Muscle of back (tissue), 11 donors: ENCODE results near the gene CDH23. TPM values are rescaled to one million over a fixed set of nuclear protein-coding genes. Genes with fewer than 3 reads are reported as not detected.
A peak's percentile ranks its signal among the peaks of the same experiment; 100 is the strongest.

Experiments
- DNase-seq, 3 donors: peaks; one replicate each; pipeline versions ENCODE4 v3.0.0 to v3.0.0-alpha.2; 2013
- polyA plus RNA-seq, 10 donors: library from polyadenylated mRNA; unstranded; fragments of 120-200 nt; gene quantifications; one replicate each; pipeline ENCODE4 v1.2.1, GENCODE V29; 2013; ENCODE audit not compliant: insufficient read length in 10 of 10

The CDH23 gene
- polyA plus RNA-seq, 10 donors, result 3.1 to 5.7 (median 4.1) TPM

- DNase-seq, result no peak
These were observed 69.0 kb downstream of the CDH23 start for GRCh38 chr10:71465551-71466252.

- DNase-seq, result no peak
These were observed 69.6 kb downstream of the CDH23 start for GRCh38 chr10:71466330-71466729.

GRCh38 chr10:71467161-71467560 is 70.4 kb downstream of the CDH23 start:
- no peak for DNase-seq

- DNase-seq, result no peak
These were observed 71.0 kb downstream of the CDH23 start for GRCh38 chr10:71467569-71468362.

GRCh38 chr10:71468363-71469094 is 71.8 kb downstream of the CDH23 start:
- DNase-seq, result no peak

GRCh38 chr10:71471006-71471405 is 74.3 kb downstream of the CDH23 start:
- DNase-seq, result no peak

GRCh38 chr10:71471957-71472365 is 75.2 kb downstream of the CDH23 start:
- peak in 1 of 3 donors; percentile 24 for DNase-seq

- no peak for DNase-seq
These were observed 75.7 kb downstream of the CDH23 start for GRCh38 chr10:71472466-71472865.

- no peak for DNase-seq
These were observed 76.2 kb downstream of the CDH23 start for GRCh38 chr10:71472912-71473311.

- DNase-seq, result no peak
These were observed 77.2 kb downstream of the CDH23 start for GRCh38 chr10:71473671-71474599.

- DNase-seq, result no peak
These were observed 78.1 kb downstream of the CDH23 start for GRCh38 chr10:71474702-71475242.

GRCh38 chr10:71475243-71475871 is 78.6 kb downstream of the CDH23 start:
- peak in 1 of 3 donors; percentile 40 for DNase-seq

- peak; percentile 71 to 95 (median 90) for DNase-seq
These were observed 79.7 kb downstream of the CDH23 start for GRCh38 chr10:71476228-71477011.

GRCh38 chr10:71478173-71478572 is 81.5 kb downstream of the CDH23 start:
- DNase-seq, result no peak

- DNase-seq, result no peak
These were observed 82.2 kb downstream of the CDH23 start for GRCh38 chr10:71478813-71479365.

- DNase-seq, result no peak
These were observed 83.1 kb downstream of the CDH23 start for GRCh38 chr10:71479831-71480230.

- DNase-seq, result no peak
These were observed 83.9 kb downstream of the CDH23 start for GRCh38 chr10:71480662-71481061.

GRCh38 chr10:71481746-71482410 is 85.2 kb downstream of the CDH23 start:
- DNase-seq, result no peak

GRCh38 chr10:71482620-71483019 is 85.9 kb downstream of the CDH23 start:
- DNase-seq, result no peak
